A673 (cell line): ENCODE results near the gene RABGAP1L.

Experiments
- CTCF ChIP-seq: fragments of 300-800, 200-600 bp; sonication (generic); conservative IDR thresholded peaks from 2 replicates; pipeline ENCODE4 v1.5.1; 2017; ENCODE audit warnings: low read depth, mild to moderate bottlenecking, antibody characterized with exemption, low read length, moderate library complexity, mixed read lengths
- EZH2 ChIP-seq: fragments of 200-600 bp; sonication (generic); IDR thresholded peaks from 2 replicates; pipeline ENCODE4 v1.6.1; 2017; ENCODE audit warnings: borderline replicate concordance, low read depth, mild to moderate bottlenecking, mixed read lengths, antibody characterized with exemption, low read length; ENCODE audit not compliant: poor library complexity, severe bottlenecking

GRCh38 chr1:174789399-174789798, 630.1 kb downstream of the RABGAP1L start:
- TF ChIP-seq CTCF (no peak), EZH2 (no peak)
